NCI-H1417 (cell line): Measurements from ENCODE around the gene CELSR1.

Source experiments
- DNase-seq, 3 experiments: peaks; one replicate each; lab custom pipeline; 2025; lab: John Stamatoyannopoulos, UW

CELSR1 gene

DNA sequence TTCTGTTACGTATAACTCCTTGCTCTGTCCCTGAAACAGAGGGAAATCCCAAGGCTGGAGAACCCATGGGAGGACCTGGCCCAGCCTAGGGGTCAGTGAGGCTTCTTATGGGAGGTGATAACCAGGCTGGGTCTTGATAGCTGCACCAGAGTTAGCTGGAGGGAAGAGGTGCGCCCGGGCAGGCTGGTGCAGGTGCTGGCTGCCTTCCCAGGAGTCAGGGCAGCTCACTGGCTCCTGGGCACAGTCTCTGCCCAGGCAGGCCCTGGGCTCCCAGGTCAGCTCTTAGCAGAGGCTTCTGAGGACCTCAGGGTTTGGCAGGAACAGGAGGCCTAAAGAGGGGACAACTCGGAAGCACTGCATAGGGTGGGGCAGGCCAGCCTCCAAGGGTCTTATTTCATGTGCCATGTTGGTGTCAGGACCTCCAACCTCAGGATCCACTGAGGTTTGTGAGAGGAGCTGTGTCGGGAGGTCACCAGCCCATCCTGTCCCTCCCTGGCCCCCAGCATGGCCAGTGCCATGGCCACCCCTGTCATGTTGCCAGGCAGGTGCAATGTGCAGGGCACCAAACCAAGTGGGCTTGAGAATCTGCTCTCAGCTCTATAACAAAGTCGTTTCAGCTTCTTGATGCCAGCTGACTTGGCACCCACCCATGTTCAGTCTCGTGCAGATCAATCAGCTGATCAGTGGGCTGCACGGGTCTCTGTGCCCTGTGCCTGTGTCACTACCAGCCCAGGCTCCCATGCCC lies 20.5 kb upstream of the CELSR1 start:
- DNase-seq: no peak

DNA sequence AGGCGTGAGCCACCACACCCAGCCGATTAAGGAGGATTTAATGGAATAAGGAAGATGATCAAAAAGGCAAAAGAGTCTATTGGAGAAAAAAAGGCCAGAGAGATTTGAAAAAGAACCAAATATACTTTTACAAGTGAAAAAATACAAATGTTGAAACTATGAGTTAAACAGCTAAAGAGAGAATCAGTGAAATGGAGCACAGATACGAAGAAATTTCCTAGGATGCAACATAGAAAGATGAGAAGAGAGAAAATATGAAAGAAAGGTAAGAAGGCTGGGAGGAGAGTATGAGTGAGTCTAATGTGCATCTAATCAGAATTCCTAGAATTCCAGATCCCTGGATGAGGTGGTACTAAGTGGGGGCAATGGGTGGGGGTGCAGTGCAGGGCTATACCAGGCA lies 19.4 kb upstream of the CELSR1 start:
- no peak for DNase-seq

DNA sequence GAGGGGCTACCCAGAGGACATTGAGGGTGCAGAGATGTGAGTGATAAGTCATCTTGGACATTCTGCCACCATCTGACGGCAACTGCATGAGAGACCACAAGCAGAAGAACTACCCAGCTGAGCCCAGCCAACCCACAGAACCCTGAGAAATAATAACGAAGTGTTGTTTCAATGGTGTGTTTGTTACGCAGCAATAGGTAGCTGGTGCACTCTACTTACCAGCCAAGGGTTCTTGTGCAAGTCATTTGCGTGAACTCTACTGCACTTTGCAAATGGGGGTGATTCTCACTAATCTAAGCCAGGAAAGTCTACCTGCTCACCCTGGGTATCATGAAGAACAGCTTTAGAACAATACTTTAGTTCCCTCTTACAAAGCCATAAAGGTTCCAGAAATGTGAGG lies 15.8 kb upstream of the CELSR1 start:
- DNase-seq: no peak

DNA sequence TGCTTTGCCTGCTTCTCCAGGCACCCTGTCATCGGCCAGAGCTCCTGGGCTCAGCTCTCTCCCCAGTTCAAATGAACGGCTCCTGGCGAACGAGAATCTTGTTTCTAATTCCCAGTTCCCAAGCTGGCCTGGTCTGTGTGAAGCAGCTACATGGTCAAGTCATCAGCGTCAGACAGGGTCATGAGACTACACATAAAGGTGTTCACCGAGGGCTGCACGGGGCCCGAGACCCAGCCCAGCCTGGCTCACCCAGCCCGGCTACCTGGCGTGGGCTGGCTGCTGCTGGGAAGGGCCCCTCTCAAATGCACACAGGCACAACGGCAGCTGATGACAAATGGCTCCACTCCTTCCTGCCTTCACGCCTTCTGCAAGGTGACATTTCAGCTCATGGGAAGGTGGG lies 14.6 kb upstream of the CELSR1 start:
- no peak for DNase-seq

DNA sequence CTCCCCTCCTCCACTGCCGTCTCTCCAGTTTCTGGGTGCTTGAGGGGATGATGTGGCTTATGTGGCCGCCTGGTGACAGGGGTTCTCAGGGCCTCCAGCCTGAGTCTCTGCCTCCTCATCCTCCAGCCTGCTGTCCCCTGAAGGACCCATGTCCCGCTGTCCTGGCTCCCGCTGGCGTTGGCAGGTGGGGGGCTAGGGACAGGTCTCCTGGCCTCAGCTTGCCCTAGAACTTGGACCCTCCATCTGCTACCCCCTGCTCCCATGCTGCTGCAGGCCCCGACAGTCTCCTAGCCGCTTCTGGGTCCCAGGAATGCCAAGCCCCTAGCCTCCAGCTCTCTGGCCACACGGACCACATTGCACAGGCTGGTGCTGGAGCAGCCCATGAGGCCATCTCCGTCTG lies 13.9 kb upstream of the CELSR1 start:
- no peak for DNase-seq

DNA sequence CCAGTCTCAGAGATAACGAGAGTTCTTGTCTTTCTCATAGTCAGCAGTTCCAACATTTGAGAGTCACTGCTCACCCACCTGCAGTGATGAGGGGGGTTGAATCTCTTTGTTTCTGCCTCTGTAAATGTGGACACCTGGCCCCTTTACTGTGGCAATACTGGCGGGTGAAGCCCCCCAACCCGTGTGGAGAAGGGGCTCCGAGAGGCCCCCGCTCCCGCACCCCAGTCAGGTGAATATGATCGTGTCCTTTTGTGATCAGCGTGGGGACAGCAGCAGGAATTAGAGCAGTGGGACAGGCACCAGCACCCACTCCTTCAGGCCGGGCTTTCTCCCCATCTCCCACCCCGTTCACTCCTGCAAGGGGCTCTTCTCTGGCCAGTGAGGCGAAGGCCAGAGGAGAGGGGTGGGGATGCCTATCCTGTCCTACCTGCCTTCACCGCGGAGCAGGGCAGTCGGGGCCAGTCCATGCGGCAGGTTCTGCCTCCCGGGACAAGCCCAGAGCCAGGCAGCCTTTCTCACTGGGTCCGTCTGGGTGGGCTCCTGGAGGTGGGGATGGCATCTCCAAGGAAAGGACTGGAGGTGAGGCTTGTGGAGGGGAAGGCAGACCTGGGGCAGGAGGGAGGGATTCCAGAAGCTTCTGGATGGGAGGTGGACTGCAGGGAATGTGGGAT lies 12.7 kb upstream of the CELSR1 start:
- DNase-seq: no peak

DNA sequence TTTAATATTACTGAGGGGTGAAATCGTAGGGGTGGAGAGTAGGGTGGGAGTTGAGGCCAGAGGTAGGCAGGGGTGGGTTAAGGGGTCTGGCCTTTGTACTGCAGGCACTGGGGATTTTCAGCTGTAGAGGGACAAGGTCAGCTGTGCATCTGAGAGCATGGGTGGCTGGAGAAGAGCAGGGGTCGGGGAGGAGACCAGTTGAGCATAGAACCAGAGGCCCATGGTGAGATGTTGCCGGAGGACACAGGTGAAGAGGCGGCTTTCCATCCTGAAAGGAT lies 12.1 kb upstream of the CELSR1 start:
- DNase-seq: no peak

DNA sequence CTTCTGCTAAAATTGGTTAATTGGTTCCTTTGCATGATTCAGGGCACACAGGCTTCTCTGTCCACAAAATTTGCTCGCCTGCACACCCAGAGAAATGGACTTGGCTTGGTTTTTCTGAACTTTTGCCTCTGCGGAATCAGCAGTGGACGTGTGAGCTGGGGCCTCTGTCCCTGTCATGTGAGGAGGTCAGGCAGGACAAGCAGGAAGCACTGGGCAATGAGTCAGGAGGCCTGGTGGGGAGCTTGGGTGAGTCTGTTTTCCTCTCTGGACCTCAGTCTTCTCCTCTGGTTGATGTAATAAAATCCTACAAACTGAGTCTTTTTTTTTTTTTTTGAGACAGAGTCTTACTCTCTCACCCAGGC lies 10.4 kb upstream of the CELSR1 start:
- DNase-seq: no peak

DNA sequence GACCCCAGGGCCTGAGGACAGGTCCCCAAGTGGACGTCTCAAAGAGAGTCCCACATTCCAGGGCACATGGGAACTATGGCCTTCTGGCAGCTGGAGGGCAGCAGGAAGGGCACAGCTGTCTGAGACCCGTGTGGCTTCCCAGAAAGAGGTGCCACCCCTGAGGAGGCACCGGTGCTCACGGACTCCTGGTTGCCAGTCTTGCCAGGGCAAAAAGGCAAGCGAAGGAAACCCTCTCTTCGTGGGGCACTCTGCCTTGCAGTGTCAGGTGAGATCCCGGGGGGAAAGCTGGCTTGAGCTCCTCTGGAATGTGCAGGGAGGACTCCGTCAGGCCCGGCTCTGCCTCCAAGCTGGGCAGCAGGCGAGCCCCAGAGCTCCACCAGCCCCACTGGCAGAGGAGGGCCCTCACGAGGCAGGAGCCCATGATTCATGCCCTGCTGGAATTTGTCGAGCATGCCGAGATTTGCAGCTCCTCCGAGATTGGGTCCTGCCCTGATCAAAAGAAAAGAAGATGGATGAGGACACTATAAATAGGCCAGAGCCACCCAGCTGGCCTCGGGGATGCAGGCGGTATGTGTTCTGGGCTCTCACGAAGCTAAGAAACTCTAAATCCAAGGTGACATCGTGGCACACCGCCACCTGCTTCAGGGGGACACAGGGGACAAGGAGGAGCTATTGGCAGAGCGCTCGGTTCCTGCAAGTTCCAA lies 9.9 kb upstream of the CELSR1 start:
- DNase-seq: no peak

DNA sequence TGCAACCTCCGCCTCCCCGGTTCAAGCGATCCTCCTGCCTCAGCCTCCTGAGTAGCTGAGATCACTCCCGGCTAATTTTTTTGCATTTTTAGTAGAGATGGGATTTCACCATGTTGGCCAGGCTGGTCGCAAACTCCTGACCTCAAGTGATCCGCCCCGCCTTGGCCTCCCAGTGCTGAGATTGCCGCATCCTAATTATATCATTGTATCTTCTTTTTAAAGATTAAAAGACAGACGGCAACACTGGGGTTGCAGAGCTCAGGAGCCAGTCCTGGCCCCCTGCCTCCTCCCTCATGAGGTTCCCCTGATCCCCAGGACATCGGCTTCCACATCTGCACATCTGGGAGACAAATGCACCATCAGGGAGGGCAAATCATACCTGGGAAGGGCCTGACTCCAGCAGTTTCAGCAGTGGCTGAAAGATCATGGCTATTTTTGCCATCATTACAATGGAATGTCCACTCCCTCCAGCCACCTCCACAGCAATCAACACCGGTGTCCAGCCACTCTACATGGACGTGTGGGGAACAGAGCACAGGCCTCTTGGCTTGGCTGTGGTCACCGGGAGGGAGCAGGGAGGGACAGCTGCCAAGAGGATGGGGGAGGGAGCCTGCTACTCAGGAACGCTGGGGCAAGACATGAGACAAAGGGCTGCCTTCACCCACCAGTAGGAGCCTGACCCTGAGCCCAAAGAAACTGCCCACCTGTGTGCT lies 9.2 kb upstream of the CELSR1 start:
- DNase-seq: no peak

DNA sequence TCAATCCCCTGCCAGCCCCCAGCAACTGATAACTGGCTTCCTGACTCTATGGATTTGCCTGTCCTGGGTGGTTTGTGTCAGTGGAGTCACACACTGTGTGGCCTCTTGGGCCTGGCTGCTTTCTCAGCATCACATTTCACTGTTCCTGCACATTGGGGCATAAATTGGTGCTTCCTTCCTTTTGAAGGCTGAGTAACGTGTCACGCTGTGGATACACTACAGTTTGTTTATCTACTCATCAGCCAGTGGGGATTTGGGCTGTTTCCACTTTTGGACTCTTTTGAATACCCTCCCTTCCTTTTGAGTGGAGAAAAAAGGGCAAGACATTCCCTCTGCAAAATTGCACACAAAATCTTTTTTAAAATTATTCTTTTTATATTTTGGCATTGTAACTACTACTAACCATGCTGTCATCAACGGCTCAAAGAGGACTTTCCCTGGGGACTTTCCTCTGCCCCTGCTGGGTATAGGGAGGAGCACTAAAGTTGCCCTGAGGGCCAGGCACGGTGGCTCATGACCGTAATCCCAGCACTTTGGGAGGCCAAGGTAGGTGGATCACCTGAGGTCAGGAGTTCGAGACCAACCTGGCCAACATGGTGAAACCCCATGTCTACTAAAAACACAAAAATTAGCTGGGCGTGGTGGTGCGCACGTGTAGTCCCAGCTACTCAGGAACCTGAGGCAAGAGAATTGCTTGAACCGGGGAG lies 7.8 kb upstream of the CELSR1 start:
- peak in 1 of 3 experiments; percentile 3 for DNase-seq

DNA sequence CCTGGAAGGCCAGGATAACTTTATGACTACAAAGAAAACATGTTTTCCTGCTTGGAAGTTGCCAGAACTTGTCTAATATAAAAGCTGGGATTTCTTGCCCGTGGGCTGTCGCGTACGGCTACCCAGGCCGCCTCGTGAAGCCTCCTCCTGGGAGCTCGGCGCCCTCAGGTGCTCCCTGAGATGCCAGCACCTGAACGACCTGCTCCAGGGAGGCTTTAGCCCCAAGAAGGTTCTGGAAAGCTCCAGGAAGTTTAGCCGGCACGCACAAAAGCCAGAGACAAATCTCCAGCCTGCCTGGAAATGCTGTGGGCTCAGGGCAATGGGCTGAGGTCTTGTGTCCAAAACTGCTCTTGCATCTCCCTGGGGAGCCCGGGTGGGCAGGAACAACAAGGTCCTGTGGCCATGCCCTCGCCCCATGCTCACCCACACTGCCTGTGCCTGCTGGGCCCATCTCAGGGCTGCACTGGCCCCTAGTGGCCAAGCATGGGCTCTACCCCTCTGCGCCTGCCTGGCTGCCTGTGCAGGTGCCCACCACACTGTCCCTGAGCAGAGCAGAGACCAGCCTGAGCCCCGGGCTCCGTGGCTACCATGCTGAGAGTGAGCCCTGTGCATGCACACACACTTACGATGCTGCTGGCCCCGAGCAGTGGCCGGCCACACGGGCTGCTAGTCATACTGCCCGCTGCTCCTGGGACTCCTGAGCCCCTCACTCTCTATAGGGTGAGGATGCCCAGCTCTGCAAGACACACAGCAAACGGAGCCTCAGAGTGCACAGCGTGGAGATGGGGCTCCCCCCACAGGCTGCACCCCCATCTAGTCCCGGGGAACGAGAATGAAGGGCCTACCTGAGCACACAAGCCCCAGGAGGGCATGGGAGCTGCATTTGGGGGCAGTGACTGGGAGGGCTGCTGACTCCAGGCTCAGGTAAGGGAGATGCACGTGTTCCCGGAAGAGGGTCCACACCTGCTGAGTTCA lies 4.9 kb upstream of the CELSR1 start:
- DNase-seq: peak in 2 of 3 experiments; percentile 44 to 61

DNA sequence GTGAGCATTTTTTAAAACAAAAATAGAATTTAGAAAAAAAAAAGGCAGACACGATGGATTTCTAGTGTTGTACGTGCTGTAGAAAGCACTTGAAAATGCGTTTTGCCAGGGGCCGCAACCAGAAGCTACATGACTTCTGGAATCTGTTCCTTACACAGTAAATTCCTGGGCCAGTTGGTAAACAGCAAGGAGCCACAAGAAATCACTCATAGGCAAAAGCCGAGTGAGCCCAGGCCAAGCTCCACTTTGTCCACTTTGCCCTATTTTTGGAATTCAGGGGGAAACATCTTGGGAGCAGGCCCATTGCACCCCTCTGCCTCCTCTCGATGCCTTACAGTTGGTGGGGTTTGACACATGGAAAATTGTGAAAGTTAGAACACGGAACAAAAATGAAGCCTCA lies 4.1 kb upstream of the CELSR1 start:
- DNase-seq: no peak

DNA sequence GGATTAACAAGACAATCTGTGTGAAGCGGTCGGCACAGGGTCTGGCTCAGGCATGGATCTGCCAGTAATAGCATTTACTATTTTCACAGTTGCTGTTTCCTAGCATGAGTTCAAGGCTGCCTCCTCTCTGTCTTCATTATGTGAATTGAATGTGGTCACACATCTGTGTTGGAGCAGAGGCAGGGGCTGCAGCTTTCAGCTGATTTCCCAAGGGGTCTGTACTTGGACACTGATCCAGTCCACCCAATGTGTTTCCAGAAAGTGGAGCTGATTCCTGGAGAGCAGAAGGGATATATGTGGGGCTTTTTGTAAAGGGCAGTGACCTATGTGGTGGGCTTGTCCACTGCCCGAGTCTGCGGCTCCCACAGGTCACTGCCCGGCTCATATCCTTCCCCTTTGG lies 3.5 kb upstream of the CELSR1 start:
- DNase-seq: no peak

DNA sequence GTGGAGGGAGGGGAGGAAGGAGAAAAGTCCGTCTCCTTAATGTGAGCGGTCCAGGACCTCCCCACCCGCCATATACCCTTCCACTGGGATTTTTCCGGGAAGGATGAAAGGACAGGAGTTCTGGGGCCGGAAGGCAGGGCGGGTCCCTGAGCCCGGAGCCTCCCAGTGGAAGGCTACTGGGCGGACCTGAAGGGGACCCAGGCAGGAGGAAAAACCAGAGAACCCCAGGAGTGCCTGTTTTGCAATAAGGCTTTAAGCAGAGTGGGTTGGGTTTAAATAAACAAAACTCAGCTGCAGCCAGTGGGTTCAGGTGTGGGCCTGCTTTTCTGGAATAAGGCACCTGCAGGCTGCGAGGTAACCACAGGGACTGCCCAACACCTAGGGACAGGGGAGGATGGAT lies 1.7 kb upstream of the CELSR1 start:
- DNase-seq: peak in 2 of 3 experiments; percentile 3 to 4

DNA sequence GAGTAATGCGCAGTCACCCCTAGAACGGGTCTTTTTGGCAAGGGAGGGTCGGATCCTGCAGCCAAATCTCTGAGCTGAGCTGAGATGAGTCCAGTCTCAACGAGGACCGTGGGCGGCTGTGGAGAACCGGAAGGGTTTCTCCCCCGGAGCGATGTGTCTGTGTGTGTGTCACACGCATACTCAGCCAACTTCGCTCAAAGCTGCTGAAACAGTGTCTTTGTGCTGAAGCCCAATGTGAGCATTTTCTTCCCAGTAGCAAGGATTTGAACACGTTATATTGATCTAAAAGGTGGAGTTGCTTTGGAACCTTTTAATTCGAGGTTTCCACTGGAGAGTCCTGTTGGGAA lies 1.4 kb upstream of the CELSR1 start:
- no peak for DNase-seq

DNA sequence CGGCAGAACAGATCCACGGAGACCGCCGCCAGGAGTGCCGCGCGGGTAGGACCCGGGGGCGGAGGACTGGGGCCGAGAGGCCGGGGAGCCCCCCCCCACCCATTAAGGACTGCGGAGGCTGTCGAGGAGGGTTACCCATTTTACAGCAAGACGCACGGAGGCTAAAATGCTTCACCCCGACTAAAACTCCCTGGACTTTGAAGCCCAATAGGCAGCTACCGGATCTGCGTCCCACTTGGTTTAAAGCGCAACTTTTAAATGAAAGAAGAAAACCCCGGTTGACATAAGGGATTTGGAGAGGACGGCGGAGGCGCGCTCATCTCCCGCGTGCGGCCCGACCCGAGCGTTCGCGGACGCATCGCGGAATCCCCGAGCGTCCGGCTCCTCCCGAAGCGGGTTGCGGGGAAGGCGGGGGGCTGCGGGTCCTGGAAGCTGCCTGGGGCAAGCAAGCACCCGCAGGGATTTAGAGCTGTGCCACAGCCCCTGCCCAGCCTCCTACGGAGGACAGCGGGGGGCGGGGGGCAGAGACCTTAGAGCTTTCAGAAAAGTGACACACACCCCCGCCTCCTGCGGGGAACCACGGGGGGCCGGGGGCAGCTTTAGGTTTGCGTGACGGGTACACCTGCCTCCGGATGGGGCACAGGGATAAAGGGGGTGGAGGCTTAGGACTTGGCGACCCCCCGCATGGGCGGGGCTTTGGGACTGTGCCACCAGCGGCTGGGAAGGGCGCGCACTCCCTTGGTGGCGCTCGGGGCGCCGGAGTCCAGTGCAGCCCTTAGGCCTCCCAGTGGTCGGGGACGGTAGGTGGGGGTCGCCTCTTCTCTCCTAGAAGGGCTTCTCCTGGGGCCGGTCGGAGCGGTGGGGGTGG lies 760 bp upstream of the CELSR1 start:
- DNase-seq: peak in 2 of 3 experiments; percentile 36 to 62

DNA sequence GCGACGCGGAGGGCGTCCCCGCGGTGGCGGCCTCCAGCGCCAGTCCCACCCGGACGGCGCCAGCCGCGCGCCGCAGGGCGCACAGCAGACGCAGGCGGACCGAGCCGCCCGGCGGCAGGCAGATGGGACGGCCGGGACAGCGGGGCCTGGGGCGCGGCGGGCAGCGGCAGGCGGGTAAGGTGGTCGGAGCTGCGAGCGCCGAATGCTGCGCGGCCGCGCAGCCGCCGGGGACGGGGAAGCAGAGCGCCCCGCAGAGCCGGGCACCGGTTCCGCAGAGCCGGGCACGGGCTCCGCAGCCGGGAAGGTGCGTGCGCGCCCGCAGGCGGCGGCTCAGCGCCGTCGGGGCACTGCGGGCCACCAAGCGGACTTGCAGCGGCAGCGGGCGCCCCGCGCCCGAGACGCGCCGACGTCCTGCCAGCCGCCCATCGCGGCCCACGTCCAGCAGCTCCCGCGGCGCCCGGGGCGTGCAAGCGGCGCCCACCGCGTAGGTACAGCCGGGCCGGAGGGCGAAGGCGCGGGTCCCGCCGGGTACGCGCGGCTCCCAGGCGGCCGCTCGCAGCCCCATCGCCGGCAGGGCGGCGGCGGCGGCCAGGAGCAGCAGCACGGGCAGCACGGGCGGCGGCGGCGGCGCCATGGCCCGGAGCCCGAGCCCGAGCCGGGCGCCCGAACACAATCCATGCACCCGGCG lies 739 bp downstream of the CELSR1 start:
- no peak for DNase-seq

DNA sequence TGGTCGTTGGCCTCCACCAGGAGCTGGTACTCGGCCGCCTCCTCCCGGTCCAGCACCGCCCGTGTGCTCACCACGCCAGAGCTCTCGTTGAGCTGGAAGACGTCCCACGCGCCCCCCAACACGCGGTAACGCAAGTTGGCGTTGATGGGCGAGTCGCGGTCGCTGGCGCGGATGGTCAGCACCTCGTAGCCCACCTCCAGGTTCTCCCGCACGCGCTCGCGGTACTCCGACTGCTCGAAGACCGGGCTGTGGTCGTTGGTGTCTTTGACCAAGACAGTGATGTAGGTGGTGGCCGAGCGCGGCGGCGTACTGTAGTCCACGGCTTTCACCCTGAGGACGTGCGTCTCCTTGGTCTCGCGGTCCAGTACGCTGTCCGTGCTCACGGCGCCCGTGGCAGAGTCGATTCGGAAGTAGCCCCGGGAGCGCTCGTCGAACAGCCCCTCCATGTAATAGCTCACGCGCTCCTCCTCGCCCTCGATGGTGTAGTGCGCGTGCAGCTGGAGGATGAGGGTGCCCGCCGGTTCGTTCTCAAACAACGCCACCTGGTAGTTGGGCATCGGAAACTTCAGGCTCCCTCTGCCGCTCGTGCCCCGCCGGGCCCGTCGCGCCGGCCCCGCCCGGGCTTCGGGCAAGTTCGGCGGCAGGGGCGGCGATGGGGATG lies 1.4 kb downstream of the CELSR1 start:
- no peak for DNase-seq
